ENCODE data around the gene MEIKIN.
"Not testable (repeated sequence)": the region's sequence is repeated elsewhere in the genome, so short reads cannot be mapped to it uniquely, and the experiment has no call there.

The MEIKIN gene

DNA sequence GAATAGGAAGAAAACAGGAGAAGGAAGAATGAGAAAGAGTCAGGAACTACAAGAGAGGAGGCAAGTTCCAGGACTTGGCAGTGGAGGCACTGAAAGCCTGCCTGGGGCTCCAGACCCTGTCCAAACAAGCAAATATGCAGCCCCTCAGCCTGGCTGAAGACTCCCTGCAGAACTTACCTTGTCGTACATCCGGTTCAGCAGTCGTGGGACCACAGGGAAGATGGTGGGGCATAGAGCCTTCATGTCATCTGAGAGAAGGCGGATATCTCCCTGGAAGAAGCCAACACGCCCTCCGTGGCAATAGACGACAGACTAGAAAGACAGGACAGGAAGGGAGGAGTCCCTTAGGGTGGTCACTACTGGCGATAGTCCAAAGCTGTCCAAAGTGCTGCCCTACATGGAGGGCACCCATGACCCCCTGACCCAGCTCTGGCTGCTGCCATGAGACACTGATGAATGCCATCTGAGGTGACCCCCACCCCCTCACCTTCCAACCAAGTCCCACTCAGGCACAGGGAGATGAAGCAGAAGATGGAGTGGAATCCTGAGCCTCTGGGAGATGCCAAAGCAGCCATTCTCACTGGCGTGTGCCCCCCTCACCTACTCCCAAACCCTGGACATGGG lies 27.7 kb upstream of the MEIKIN start:
- no peak for DNase-seq

DNA sequence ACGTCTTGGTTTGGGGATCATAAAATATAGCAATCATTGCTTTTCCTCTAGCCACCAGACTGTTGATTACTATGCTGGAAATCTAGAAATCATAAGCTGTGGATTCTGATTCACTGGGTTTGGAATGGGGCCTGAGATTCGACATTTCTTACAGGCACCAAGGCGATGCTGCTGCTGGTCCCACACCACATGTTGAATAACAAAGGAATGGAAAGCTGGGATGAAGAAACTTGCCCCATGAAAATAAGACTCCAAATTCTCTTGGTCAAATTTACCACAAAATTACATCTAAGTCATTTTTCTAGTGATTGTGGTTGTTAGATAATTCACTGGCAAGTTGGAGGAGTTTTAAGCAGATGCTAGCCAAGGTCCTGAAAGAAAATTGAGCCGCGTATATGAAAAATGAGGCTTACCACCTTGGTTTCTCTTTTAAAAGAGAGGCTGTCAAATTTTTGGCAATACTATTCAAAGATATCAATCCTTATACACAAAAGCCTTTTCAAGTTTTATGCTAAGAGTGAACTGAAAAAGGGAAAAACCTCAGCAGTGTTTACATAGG lies 23.0 kb upstream of the MEIKIN start:
- no peak for DNase-seq

DNA sequence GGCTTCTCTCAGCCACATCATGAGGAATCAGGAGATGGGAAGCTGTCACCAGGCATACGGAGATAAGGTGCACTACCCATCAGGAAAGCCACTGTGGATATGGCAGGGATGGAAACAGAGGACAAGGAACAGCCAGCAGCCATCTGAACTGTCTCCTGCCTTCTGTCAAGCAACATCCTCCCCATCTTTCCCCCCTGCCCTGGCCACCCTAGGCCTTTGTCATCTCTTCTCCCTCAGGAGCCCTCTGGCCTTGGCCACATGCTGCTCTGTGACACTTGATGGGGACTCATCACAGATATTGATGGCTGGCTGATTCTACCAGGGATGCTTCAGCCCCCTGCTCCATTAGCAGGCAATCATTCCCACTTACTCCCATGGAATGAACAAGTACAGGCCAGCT lies 21.1 kb upstream of the MEIKIN start:
- DNase-seq, result no peak

DNA sequence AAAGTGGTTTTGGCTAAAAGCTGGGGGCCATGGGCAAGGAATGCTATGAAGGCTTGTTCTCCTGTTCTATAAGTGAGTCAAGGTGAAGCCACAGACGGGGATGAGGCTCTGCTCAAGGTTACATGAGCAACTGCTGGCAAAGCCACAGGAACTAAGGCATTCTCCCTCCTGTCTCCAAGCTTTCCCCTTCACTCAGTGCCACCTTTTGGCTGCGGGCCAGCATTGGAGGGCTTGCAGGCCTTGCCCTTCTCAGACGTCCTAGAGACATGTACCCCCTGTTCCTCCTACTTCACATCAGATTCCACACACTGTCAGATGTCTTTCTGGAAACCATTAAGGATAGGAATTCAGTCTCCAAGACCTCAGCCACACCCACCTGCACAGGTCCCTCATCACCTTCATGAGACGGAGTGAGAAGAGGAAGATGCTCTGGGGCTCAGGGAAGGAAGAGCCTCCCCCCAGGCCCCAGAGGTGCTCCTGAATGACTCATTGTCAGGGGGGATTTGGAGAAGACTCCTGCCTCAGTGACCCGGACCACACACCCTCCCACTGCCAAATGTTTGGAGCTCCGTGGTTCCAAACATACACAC lies 20.5 kb upstream of the MEIKIN start:
- DNase-seq, result no peak

DNA sequence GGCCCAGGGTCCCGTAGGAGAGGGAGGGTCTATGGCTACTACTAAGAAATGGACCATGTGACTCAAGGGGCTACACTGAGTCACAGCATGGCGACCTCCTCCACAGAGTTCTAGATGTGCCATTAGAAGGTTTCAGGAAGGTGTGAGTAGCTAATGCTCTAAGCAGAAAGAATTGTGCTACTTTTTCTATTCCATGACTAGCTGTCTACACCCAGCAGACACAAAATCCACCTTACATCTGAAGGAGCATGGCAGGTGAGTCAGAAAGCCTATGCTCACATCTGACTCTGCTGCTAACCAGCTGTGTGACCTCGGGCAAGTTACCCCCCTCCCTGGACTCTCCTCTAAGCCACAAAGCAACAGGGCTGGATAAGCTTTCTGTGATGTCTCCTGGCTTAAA lies 14.4 kb upstream of the MEIKIN start:
- no peak for DNase-seq

DNA sequence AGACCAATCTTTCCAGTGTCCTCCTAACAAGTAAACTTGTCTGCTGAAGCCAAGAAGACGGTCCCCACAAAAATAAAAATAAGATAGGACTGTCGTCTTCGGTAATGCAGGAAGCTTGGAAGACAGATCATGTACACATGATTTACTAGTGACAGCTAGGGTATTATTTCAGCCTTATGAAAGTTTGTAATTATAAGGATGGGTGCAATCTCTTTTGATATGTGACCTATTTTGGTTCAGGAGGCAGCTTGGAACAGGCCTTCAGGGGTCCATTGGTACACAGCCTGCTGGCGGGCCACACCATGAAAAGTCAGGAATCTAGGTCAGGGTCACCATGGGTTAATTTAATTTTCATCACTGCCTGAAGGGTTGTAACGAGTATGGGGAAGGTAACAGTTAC lies 13.7 kb upstream of the MEIKIN start:
- DNase-seq, result no peak

DNA sequence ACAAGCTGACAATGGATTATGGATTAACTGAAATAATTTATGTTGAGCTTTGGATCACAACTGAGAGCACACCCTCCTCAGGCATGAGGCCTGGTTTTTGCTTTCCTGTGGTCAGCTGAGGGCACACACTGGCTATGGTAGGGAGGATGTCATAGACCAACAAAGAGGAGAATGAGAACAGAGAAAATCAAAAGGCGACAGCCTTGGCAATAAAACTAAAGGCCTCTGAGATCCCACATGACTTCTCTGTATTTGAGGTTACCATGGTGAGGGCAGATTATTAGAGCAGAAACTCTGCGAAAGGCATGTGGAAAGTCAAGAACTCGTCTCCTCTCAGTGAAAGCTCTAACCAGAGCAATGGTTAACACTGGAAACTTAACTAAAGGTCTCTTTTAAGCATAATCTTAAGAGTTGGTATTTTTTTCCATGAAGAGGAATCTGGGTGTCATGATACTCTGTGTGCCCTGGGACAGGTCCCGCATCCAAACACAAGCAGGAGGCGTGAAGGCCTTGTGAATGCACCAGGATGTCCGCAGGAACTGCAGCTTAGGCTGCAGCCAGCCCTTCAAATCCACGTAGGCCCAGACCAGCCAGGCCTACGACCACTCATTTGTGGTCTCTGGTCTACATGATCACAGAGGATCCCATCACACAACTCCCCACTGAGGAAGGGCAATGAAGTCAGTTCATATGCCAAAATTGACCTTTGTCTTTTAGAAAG lies 12.4 kb upstream of the MEIKIN start:
- no peak for DNase-seq

DNA sequence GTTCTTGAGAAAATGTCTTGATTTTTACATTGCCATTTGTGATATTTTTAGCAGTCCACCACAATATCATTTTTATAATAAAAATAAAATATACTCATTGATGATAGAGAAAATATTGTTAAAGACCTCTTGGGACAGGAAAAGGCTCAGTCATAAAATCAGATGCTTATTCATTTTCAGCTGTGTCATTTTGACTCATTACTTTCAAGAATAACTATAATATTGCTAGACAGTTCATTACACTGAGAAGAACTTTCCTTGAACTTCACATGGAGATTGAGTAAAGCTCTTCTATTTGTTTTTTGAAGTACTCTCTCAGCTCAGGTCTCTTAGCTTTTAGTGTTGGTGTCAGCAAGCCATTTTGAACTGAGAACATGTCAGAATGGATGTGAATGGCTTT lies 8.5 kb upstream of the MEIKIN start:
- no peak for DNase-seq

DNA sequence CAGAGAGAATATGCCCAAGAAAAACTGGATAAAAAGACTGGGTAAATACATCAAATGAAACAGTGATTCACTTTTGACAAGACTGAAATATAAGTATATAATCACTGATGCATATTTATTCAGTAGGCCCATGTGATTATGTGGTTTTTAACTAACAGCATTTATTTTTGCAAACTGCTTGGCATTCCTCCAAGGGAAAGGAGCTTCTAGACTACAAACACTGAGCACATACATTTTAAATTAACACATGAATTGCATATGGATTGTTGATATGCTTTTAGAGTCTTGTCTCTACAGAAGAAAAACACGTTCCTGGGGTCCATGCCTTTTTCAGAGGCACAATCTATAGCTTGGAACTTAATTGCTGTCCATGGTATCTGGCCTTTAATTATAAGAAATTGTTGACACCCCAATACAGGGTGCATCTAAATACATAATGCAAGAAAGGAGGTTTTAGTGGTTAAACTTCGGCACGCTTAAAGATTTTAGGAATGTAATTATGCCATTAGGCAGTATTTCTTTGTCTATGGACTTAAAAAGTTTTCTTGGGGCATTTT lies 6.9 kb upstream of the MEIKIN start:
- DNase-seq, result no peak

DNA sequence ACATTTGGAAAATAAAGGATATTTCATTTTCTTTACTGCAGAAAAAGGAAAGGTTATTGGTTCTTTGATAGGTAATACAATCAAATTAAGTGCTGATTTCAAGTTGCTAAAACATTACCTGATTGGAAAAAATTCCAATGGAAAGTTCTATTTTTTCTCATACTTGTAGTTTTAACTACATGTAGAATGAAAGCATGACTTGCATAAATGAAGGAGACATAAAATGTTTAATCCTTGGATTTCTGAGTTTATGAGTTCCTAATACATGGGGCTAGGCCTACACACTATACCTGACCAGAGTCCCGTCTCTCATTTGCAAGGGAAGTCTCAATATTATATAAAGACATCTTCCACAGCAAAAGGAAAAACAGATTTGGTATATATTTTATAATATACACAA lies 5.2 kb upstream of the MEIKIN start:
- no peak for DNase-seq

DNA sequence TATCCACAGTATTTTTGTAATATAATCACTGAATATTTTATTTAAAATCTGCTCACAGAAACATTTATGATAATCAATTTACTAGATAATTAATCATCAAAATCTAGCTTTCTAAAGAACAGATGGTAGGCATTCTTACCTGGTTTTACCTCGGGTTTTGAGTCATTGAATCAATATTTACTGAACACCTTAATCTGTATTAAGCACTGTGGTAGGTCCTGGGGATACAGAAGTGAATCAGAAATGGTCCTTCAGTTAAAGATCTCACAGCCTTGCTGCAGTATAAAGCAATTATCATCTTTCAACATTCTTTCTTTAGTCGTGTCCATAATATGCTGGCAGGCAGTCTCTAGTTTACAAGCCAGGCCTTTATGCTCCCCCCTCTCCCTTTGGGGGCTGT lies 2.0 kb upstream of the MEIKIN start:
- no peak for DNase-seq

DNA sequence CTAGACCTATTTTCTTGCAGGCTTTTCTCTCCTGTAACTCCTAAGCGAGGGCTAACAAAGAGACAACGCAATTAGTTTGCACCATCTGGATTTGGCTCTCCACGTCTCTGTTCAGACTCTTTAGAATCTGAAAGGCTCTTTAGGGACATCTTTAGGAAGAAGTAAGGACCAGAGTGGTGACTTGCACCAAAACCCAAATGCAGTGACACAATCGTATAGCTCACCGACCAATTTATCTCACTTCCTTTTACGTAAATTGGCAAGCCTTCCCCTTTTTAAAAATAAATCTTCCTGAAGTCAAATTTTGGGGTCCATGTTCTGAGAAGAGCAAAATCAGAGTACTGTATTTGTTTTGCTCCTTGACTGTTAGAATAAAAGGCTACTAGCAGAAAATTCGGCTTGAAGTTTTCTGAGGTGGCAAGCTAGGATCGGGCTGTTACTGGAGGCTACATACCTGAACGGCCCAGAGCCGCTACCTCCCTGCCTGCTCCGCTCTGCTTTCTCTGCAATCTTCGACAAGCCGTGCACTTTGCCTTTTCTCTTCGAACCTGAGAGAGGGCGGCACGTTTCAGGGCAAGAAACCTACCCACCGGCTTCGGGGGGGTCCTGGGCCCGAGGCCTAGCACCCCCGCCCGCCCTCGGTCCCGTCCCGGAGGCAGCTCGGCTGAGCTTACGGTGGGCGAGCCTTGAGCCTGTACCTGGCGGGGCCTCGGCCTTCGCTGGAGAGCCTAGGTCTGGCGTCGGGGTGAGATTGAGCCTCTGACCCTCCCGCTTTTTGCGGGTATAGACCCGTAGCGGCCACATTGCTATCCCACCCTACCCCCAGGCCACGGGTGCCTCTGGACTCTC lies 537 bp downstream of the MEIKIN start:
- DNase-seq, result no peak

DNA sequence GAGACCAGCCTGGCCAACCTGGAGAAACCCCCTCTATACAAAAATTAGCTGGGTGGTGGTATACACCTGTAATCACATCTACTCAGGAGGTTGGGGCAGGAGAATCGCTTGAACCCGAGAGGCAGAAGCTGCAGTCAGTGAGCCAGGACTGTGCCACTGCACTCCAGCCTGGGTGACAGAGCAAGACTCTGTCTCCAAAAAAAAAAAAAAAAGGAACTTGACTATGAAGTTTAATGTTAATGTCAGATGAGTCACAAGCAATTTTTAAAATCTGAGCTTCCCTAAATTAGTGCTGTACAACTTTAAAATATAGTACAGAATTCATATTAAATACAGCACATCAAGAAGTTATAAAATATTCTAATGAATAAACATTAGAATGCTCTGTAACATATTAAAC lies 1.5 kb downstream of the MEIKIN start:
- DNase-seq, result no peak

DNA sequence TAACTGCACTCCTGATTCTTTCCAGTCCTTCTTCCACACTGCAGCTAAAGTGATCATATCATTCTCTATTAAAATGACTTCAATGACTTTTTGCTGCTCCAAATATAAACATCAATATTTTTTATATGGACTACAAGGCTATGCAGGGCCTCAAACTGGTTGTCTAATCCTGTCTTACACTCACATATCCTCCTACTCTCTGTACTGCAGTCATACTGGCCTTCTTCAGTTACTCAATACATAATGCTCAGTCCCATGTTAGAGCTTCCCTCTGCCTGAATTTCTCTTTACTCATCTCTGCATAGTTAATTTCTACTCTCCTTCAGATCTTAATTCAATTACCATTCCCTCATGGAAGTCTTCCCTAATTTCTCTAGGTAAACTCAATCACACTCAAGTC lies 3.4 kb downstream of the MEIKIN start:
- DNase-seq, result no peak

DNA sequence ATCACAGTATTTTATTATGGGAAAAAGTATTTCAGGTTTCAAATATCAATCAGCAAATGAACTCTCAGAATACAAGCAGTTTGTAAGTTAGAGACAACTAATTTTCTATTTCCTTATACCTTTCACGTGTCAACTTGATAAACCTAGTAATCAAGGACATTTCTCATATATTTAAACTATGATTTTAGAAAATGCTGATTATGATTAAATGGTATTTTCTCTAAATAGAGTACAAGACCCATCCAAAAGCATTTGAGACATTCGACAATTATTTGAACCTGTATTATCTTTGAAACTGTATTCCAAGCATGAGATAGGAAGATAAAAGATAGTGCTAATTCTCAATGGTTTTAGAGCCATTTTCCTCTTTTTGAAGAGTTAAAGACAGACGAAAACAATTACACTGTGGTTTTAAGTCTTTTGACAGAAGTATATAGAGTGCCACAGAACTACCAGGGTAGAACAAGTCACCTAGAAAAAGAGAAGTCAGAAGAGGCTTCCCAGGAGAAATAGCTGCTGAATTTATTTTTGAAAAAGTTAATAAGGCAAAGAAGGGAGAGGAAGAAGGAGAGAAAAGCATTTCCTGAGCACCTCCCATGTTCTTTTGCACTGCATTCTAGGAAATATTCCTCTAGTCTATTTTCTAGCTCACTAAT lies 5.6 kb downstream of the MEIKIN start:
- DNase-seq, result no peak

DNA sequence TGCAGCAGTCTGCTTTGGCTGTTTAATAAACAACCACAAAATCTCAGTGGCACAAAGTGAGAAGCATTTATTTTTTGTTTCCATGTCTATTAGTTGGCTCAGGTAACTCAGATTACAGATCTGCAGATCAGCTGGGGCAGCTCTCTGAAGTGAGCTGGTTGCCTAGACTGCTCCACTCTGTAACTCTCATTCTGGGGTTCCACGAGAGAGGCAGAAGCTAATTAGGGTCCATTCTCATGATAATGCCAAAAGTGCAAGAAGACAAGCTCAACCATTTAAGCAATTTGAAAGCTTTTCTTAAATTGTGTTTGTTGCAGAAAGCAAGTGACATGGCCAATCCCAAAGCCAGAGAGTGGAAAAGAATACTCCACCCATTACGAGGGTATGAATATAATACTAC lies 13.2 kb downstream of the MEIKIN start:
- DNase-seq, result no peak

DNA sequence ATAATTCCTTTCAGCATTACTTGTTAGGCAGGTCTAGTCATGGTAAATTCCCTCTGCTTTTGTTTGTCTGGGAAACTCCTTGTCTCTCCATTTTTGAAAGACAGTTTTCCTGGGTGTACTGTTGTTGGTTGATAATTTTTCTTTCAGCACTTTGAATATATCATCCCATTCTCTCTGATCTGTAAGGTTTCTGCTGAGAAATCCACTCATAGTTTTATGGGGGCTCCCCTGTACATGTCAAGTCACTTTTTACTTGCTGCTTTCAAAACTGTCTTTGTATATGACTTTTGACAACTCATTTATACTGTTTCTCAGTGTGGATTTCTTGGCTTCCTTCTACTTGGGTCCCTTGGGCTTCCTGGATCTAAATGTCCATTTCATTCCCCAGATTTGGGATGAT lies 16.5 kb downstream of the MEIKIN start:
- no peak for DNase-seq

DNA sequence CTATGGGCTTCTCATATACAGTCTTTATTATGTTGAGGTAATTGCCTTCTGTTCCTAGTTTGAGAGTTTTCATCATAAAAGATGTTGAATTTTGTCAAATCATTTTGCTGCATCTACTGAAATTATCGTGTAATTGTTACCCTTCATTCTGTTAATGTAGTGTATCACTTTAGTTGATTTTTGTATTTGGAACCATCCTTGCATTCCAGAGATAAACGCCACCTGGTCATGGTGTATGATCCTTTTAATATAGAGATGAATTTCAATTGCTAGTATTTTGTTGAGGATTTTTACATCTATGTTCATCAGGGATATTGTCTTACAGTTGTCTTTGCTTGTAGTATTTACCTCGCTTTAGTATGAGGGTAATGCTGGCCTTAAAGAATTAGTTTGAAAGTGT lies 19.3 kb downstream of the MEIKIN start:
- no peak for DNase-seq

DNA sequence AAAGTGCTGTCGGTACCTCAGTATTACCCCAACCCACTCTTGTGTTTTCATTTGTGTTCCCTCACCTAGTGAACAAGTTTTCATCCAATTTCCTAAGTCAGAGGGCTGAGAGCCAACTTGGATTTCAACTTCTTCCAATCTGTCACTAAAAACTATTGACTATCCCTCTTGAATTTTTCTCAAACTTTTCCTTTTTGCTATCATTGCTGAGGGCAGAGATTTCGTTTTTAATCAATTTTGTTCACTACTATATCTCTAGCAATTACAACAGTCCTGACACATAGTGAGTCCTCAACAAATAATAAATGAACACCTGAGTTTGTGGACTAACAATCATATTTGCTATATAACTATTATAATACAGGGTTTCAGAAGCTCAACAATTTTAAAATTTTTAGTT lies 29.0 kb downstream of the MEIKIN start:
- DNase-seq, result no peak

DNA sequence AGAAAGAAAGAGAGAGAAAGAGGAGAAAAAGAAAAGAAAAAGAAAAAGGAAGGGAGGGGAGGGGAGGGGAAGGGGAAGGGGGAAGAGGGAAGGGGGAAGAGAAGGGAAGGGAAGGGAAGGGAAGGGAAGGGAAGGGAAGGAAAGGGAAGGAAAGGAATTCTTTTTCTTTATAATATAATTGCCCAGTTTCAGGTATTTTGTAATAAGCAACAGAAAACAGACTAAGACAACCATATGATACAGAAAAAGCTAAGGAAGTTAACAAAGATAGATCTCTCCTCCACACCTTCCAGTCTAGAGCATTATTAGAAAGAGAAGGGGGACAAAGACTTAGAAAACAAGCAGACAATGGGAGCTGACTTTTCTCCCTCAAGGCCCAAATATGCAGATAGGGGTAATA lies 31.0 kb downstream of the MEIKIN start:
- DNase-seq, result no peak

DNA sequence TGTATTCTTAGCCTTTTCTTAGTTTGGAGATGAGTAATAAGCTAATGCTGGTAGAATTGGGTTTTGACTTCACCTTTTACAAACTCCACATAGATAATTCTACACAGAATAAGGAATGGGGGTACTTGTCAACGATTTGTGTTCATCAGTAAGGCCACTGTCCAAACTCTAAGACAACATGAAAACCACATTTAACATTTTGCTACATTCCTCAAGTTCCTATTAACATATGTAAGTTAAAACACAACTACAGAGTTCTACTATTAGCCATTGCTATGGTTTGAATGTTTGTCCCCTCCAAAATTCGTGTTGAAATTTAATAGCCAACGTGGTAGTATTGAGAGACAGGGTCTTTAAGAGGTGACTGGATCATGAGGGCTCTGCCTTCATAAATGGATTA lies 31.9 kb downstream of the MEIKIN start:
- no peak for DNase-seq

DNA sequence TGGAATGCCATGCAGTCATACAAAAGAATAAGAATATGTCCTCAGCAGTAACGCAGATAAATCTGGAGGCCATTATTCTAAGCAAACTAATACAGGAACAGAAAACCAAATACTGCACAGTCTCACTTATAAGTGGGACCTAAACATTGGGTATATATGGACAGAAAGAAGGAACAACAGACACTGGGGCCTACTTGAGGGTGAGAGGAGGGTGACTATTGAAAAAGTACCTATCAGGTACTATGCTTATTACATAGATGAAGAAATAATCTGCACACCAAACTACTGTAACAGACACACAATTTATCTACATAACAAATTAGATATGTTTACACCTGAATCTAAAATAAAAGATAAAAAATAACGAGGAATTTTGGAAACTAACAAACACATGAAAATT lies 38.8 kb downstream of the MEIKIN start:
- no peak for DNase-seq

DNA sequence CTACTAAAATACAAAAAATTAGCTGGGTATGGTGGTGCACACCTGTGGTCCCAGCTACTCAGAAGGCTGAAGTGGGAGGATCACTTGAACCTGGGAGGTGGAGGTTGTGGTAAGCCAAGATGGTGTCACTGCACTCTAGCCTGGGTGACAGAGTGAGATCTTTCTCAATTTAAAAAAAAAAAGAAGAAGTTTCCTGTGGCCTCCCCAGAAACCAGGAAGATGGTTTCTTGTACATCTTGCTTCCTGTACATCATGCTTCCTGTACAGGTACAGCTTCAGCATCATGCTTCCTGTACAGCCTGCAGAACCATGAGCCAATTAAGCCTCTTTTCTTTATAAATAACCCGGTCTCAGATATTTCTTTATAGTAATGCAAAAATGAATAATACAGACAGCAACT lies 43.2 kb downstream of the MEIKIN start:
- not testable (repeated sequence) for DNase-seq
